SK-N-SH treated with all-trans-retinoic acid at 6 μM for 48 hours (cell line): Measurements from ENCODE around the gene RNASEH1.
A peak's percentile ranks its signal among the peaks of the same experiment; 100 is the strongest.

Source experiments
- CSRNP3 ChIP-seq: fragments of 250-450 bp; sonication (Bioruptor Pico); IDR thresholded peaks from 2 replicates; pipeline ENCODE4 v1.5.1; 2021; ENCODE audit warnings: mild to moderate bottlenecking, moderate library complexity
- GLIS3 ChIP-seq: fragments of 250-450 bp; sonication (Bioruptor Pico); IDR thresholded peaks from 2 replicates; pipeline ENCODE4 v1.5.0; 2020; ENCODE audit warnings: mild to moderate bottlenecking, moderate library complexity
- OSR1 ChIP-seq: fragments of 250-450 bp; sonication (Bioruptor Pico); IDR thresholded peaks from 2 replicates; pipeline ENCODE4 v1.8.0; 2022; ENCODE audit warnings: moderate library complexity, mild to moderate bottlenecking, inconsistent platforms
- PATZ1 ChIP-seq: fragments of 250-450 bp; sonication (Bioruptor Pico); IDR thresholded peaks from 2 replicates; pipeline ENCODE4 v1.8.0; 2020; ENCODE audit warnings: mild to moderate bottlenecking, moderate library complexity, borderline replicate concordance
- PPARA ChIP-seq: fragments of 250-450 bp; sonication (Bioruptor Pico); IDR thresholded peaks from 2 replicates; pipeline ENCODE4 v1.5.0; 2020; ENCODE audit warnings: mild to moderate bottlenecking, borderline replicate concordance
- TCF4 ChIP-seq: fragments of 250-450 bp; sonication (Bioruptor Pico); IDR thresholded peaks from 2 replicates; pipeline ENCODE4 v1.8.0; 2021; ENCODE audit warnings: mild to moderate bottlenecking, moderate library complexity, borderline replicate concordance
- TOX ChIP-seq: fragments of 250-450 bp; sonication (Bioruptor Pico); IDR thresholded peaks from 2 replicates; pipeline ENCODE4 v1.8.0; 2021; ENCODE audit warnings: mild to moderate bottlenecking, moderate library complexity, borderline replicate concordance
- TSHZ2 ChIP-seq: fragments of 250-450 bp; sonication (Bioruptor Pico); IDR thresholded peaks from 2 replicates; pipeline ENCODE4 v1.5.0; 2020; ENCODE audit warnings: mild to moderate bottlenecking, moderate library complexity
- ZFP3 ChIP-seq: fragments of 250-450 bp; sonication (Bioruptor Pico); IDR thresholded peaks from 2 replicates; pipeline ENCODE4 v1.5.0; 2020; ENCODE audit warnings: mild to moderate bottlenecking, moderate library complexity
- ZNF8 ChIP-seq: fragments of 450-650 bp; formaldehyde crosslinking; IDR thresholded peaks from 2 replicates; pipeline ENCODE4 v1.5.0; 2020; ENCODE audit warnings: mild to moderate bottlenecking, moderate library complexity
- TF ChIP-seq, protein P1 (sequence below): fragments of 250-450 bp; sonication (Bioruptor Pico); IDR thresholded peaks from 2 replicates; pipeline ENCODE4 v1.5.1; 2020; ENCODE audit warnings: low read depth, mild to moderate bottlenecking, moderate library complexity
- TF ChIP-seq, protein P2 (sequence below): fragments of 250-450 bp; sonication (Bioruptor Pico); IDR thresholded peaks from 2 replicates; pipeline ENCODE4 v1.8.0; 2021; ENCODE audit warnings: low read depth, mild to moderate bottlenecking, moderate library complexity, borderline replicate concordance

DNA sequence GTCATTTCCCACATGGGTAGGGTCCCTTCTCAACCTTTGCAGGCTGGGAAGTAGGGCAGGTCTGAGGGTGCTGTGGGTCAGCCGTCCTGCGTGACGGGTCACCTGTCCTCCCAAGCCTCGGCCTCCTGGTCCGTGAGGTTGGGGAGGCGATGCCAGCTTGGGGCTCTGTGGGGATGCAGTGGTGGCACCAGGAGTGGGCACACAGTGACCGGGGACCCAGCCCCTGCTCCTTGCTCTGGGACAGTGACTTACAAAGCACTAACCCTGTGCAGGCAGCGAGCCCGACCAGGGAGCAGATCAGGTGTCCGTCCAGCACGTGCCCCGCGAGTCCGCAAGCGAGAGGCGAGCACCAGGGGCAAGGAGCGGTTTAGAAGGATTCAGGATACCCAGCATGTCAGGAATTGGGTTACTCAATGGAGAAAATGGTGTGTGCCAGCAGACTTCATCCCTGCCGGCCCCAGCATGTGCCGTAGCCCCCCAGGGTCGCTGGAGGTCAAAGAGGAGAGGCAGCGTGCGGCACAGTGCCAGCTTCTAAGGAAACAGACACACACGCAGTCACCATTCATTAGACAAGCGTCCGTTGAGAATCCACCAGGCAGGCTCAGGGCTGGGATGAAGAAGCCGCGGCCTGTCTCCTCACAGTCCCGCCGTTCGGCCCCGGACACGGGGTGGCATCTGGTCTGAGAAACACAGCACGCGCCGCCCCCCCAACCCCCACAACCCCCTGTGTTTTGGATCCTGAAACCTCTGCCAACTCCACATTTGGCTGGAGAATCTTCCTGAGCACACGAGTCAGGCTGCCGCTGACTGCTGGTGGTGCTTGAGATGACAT, 48.5 kb upstream of the RNASEH1 start:
- TF ChIP-seq OSR1 (CRISPR knock-in tag) (no peak), TCF4 (CRISPR knock-in tag) (peak; percentile 55), PPARA (CRISPR knock-in tag) (no peak), PATZ1 (CRISPR knock-in tag) (no peak; the same call in 1 of the 2 replicates), ZFP3 (CRISPR knock-in tag) (peak; percentile 60; the same call in 1 of the 2 replicates), TOX (no peak), ZNF8 (no peak), TSHZ2 (peak; percentile 81), GLIS3 (0 out of 2 replicates have a peak, but pooled peaks have one; percentile 38), CSRNP3 (CRISPR knock-in tag) (no peak)
- TF ChIP-seq, protein P1, sequence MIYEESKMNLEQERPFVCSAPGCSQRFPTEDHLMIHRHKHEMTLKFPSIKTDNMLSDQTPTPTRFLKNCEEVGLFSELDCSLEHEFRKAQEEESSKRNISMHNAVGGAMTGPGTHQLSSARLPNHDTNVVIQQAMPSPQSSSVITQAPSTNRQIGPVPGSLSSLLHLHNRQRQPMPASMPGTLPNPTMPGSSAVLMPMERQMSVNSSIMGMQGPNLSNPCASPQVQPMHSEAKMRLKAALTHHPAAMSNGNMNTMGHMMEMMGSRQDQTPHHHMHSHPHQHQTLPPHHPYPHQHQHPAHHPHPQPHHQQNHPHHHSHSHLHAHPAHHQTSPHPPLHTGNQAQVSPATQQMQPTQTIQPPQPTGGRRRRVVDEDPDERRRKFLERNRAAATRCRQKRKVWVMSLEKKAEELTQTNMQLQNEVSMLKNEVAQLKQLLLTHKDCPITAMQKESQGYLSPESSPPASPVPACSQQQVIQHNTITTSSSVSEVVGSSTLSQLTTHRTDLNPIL (CRISPR knock-in tag): no peak
- TF ChIP-seq, protein P2, sequence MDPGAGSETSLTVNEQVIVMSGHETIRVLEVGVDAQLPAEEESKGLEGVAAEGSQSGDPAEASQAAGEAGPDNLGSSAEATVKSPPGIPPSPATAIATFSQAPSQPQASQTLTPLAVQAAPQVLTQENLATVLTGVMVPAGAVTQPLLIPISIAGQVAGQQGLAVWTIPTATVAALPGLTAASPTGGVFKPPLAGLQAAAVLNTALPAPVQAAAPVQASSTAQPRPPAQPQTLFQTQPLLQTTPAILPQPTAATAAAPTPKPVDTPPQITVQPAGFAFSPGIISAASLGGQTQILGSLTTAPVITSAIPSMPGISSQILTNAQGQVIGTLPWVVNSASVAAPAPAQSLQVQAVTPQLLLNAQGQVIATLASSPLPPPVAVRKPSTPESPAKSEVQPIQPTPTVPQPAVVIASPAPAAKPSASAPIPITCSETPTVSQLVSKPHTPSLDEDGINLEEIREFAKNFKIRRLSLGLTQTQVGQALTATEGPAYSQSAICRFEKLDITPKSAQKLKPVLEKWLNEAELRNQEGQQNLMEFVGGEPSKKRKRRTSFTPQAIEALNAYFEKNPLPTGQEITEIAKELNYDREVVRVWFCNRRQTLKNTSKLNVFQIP (CRISPR knock-in tag): no peak
